Loucy (cell line): Measurements from ENCODE around the gene INPPL1.

Experiments
- EZH2phosphoT487 ChIP-seq: fragments of 200-600 bp; IDR thresholded peaks from 2 replicates; pipeline ENCODE4 v1.6.1; 2018; ENCODE audit warnings: antibody characterized with exemption, mild to moderate bottlenecking, moderate library complexity, borderline replicate concordance
- TF ChIP-seq, protein P1 (sequence below): fragments of 200-600 bp; sonication (generic); conservative IDR thresholded peaks from 2 replicates; pipeline ENCODE4 v1.5.1; 2014; ENCODE audit warnings: mild to moderate bottlenecking, antibody characterized with exemption, low read length

DNA sequence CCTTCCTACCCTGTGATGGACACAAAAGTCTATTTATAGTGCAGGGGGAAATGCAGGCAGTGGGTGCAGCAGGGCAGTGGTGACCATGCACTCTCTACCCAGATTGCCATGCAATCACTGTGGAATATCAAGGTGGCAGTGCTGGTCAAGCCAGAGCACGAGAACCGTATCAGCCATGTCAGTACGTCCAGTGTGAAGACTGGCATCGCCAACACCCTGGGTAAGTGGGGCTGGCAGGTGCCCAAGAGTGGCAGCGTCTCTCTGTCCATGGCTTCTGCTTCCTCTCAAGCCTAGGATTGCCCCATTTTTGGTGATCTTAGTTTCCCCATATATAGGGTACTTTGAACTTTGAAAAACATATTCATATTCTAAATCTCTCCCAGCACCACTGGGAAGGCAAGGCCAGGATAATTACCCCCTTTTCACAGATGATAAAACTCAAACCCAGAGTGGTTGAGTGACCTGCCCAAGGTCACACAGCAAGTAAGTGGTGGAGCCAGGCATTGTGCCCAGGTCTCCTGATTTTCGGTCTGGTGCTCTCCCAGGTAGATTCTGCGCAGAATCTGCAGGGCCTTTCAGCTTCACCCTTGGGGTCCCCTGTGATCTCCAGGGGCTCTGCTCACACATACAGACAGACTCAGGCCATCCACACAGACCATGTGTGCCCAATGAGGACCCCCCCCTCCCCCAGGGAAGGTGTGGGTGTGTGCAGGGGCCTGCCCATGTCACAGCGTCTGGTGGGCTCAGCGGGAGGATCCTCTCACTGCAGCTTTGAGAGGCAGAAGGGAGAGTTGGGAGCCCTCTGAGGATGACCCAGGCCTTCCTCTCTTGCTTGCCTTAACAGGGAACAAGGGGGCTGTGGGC lies 7.1 kb downstream of the INPPL1 start:
- TF ChIP-seq, protein P1, sequence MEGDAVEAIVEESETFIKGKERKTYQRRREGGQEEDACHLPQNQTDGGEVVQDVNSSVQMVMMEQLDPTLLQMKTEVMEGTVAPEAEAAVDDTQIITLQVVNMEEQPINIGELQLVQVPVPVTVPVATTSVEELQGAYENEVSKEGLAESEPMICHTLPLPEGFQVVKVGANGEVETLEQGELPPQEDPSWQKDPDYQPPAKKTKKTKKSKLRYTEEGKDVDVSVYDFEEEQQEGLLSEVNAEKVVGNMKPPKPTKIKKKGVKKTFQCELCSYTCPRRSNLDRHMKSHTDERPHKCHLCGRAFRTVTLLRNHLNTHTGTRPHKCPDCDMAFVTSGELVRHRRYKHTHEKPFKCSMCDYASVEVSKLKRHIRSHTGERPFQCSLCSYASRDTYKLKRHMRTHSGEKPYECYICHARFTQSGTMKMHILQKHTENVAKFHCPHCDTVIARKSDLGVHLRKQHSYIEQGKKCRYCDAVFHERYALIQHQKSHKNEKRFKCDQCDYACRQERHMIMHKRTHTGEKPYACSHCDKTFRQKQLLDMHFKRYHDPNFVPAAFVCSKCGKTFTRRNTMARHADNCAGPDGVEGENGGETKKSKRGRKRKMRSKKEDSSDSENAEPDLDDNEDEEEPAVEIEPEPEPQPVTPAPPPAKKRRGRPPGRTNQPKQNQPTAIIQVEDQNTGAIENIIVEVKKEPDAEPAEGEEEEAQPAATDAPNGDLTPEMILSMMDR, result no peak
- no peak for TF ChIP-seq EZH2phosphoT487
